K562 (cell line): ENCODE results near the gene KLHL22. TPM values are rescaled to one million over a fixed set of nuclear protein-coding genes. Genes with fewer than 3 reads are reported as not detected.
A peak's percentile ranks its signal among the peaks of the same experiment; 100 is the strongest.

Experiments
- ETS2 ChIP-seq: IDR thresholded peaks from 2 replicates; pipeline ENCODE4 v1.6.1; 2016; ENCODE audit warnings: borderline replicate concordance, missing genetic modification characterization, mild to moderate bottlenecking, moderate library complexity, missing compliant biosample characterization; ENCODE audit not compliant: poor library complexity, severe bottlenecking
- MGA ChIP-seq: fragments of 450-650 bp; IDR thresholded peaks from 2 replicates; pipeline ENCODE4 v1.6.1; 2016; ENCODE audit warnings: mild to moderate bottlenecking, moderate library complexity
- MLLT1 ChIP-seq, 2 experiments: fragments of 450-650 bp; IDR thresholded peaks; 2 replicates each; pipeline ENCODE4 v1.6.1; 2016
- NCOA4 ChIP-seq: fragments of 450-650 bp; IDR thresholded peaks from 2 replicates; pipeline ENCODE4 v1.6.1; 2018; ENCODE audit warnings: mild to moderate bottlenecking; ENCODE audit not compliant: partially characterized antibody
- NFIX ChIP-seq: fragments of 250-450 bp; sonication (Bioruptor Pico); IDR thresholded peaks from 2 replicates; pipeline ENCODE4 v1.4.0; 2020; ENCODE audit warnings: low read depth, mild to moderate bottlenecking, moderate library complexity
- PCBP1 ChIP-seq: fragments of 200-400 bp; formaldehyde crosslinking; IDR thresholded peaks from 2 replicates; pipeline ENCODE4 v1.6.1; 2018; ENCODE audit warnings: mild to moderate bottlenecking, low read depth, low read length; ENCODE audit not compliant: poor library complexity, severe bottlenecking
- SAFB2 ChIP-seq: fragments of 200-400 bp; formaldehyde crosslinking; IDR thresholded peaks from 2 replicates; pipeline ENCODE4 v1.6.1; 2018; ENCODE audit warnings: borderline replicate concordance, low read length, low read depth, moderate library complexity; ENCODE audit not compliant: severe bottlenecking
- SMARCC2 ChIP-seq: fragments of 450-650 bp; IDR thresholded peaks from 2 replicates; pipeline ENCODE4 v1.6.1; 2017; ENCODE audit warnings: antibody characterized with exemption, moderate library complexity, mild to moderate bottlenecking, low read depth
- XRCC4 ChIP-seq: IDR thresholded peaks from one replicate; pipeline ENCODE4 v1.6.1; 2011; ENCODE audit not compliant: insufficient read depth, insufficient read length; ENCODE audit errors: extremely low read depth
- ZBTB34 ChIP-seq: fragments of 250-450 bp; sonication (Bioruptor Pico); IDR thresholded peaks from 2 replicates; pipeline ENCODE4 v1.8.0; 2021; ENCODE audit warnings: mild to moderate bottlenecking, moderate library complexity
- ZNF507 ChIP-seq: conservative IDR thresholded peaks from 2 replicates; pipeline ENCODE4 v1.6.1; 2017; ENCODE audit warnings: missing genetic modification characterization, missing compliant biosample characterization
- ZNF696 ChIP-seq: fragments of 250-450 bp; sonication (Bioruptor Pico); conservative IDR thresholded peaks from 2 replicates; pipeline ENCODE4 v1.4.0; 2020; ENCODE audit warnings: mild to moderate bottlenecking, moderate library complexity
- polyA plus RNA-seq, 8 experiments: library from polyadenylated mRNA; depleted of rRNA in 4 of 8; stranded (reverse) in 5 of 8; unstranded in 3 of 8; fragments of >200 nt; fragmentation: Nextera tagmentation in 2 of 8; fragmentation: Illumina TruSeq in 1 of 8; extraction: Ambion mirVana in 2 of 8; extraction: Trizol in 1 of 8; gene quantifications; 2 replicates each; pipeline versions ENCODE4 v1.2.1 to v1.2.3, GENCODE V29; 2011 to 2014; ENCODE audit warnings: inconsistent platforms in 1 of 8, missing spikeins in 1 of 8
- total RNA-seq, 7 experiments: library from RNA; depleted of rRNA in 6 of 7; stranded (reverse); fragments of >200 nt in 6 of 7; fragmentation: Illumina TruSeq in 2 of 7; extraction: Trizol in 2 of 7; gene quantifications; 2 replicates each; pipeline versions ENCODE4 v1.2.1 to v1.2.3, GENCODE V29; 2011 to 2021; ENCODE audit warnings: low replicate concordance in 1 of 7

KLHL22 gene
- total and polyA plus RNA-seq, 9 of the 15 experiments (the other 6 are each of a cell fraction or from before 2014, with no cell fraction given), result 1.3 to 25.6 (median 15.2) TPM

- TF ChIP-seq MGA (no peak; the same call in 1 of the 2 replicates), NCOA4 (no peak), ZNF696 (CRISPR knock-in tag) (no peak), ZBTB34 (CRISPR knock-in tag) (no peak), XRCC4 (no peak), PCBP1 (no peak), SAFB2 (no peak), ETS2 (tag) (no peak), ZNF507 (tag) (no peak), NFIX (CRISPR knock-in tag) (no peak), SMARCC2 (no peak), MLLT1 (IDR thresholded peaks at IDR 0.05) (0 out of 4 replicates have a peak, but pooled peaks of 1 of the 2 experiments have one; percentile 31)
Observed at GRCh38 chr22:20429254-20430100, 66.1 kb downstream of the KLHL22 start (continued).
